NCI-H2029 treated with DMSO at 0.1 percent for 48 hours (cell line): ENCODE measurements around the gene ATP11A.

Experiments used
- DNase-seq: peaks from one replicate; lab custom pipeline; 2025; lab: John Stamatoyannopoulos, UW

ATP11A gene

DNA sequence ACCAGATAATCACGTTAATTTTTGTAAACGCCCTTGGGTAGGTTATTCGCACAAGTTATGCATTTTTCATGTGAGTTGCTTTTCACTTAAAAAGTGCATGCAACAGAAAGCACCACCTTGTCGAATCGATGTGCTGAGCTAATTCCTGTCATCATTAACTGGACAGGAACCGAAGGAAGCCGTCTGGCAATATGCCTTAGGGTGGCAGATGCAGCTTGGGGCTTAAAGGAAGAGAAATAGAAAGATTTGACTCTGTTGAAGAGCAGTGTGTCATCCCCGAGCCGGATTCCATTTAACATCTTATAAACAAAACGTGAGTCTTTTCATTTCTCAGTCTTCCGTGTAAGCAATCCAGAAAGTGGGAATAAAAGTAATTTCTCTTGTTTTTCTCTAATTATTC, 70.0 kb downstream of the ATP11A start:
- DNase-seq, result no peak

- DNase-seq, result no peak
Measured at GRCh38 chr13:112760435-112760834, 70.6 kb downstream of the ATP11A start.

DNA sequence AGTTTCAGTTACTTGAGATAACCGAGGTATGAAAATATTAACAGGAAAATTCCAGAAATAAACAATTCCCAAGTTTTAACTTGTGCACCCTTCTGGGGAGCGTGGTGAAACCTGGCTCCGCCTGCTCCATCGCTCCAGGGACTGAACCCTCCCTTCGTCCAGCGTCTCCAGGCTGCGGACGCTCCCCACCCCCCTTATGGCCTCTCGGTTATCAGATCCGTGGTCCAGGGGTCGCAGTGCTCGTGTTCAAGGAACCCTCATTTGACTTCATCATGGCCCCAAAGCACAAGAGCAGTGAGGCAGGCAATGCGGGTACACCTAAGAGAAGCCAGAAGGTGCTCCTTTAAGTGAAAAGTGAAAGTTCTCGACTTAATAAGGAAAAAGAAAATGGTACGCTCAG, 71.1 kb downstream of the ATP11A start:
- no peak for DNase-seq

DNA sequence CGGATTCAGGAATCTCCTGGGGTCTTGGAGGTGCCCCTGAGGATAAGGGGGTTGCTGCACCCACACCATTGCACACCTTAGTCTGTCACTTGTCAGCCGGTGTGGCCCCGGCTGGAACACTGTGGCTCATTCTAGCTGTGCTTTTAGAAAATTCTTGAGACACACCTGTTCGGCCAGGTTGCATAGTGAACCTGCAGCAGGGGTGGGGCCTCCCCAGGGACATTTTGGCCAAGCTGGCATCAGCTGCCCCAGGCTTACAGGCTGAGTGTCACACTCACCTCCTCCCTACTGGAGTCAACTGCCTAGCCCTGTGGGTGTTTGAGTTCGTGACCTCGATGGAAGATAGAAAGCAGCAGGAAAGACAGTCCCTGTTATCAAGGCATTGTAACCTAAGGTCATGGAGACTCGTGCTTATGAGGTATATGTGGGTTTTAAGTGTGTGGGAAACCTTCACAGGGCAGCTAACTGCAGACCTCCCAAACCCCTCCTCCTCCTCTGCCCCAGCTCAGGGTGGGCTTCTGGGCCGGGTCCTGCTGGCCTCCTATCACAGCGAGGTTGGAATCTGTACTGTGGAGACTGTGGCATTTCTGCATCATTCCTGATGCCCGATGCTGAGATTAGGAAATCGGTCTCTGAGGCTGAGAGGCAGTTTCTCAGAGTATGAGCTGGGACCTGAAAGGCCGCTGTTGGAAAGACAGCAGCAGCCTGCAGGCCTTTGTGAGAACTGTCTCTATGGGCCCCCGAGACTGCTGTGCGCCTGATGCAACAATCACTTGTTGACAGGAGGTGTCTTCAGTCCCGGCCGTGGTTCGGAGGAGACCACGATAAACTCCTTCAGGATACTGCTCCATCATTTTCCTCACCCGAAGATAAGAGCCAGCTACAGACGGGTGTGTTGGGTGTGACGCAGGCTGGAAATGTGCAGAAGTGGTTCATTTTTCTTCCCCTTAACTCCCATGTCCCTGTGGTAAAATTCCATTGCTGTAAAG, 72.2 kb downstream of the ATP11A start:
- no peak for DNase-seq

DNA sequence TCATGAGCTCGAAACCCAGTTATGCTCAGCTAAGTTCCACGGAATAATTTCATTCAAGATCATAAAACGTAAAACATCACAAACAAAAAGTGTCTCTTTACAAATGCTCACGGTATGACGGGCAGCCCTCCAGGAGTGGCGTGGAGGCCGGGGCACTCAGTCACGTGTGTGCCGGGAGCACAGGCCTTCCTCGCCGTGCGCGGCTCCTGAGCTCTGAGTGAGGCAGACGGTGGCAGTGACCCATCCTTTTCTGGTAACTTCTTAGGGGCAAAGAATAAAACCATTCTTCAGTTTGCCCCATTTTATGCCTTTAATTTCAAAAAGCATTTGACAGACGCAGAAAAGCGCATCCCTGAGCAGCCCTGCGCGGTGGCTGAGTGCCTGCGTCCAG, 72.8 kb downstream of the ATP11A start:
- DNase-seq, result no peak

DNA sequence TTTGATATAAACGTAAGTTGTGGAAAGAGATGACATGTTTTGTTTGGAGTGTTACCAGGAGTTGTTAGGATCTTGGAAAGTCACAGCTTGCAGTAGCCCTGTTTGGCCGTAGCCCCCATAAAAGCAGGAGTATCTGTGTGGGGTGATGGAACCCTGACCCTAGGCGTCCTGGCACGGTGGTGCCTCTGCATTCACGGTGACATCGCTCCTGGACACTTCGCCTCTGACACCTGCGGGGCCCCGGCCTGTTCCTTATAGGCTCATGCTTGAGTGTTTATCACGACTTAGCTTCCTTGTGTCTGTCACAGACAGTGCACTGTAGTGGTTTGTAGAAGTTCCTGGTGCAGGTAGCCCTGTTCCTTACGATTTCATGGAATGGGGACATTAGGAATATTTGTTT, 74.2 kb downstream of the ATP11A start:
- no peak for DNase-seq

GRCh38 chr13:112764864-112765561, 75.2 kb downstream of the ATP11A start:
- DNase-seq, result no peak

GRCh38 chr13:112765731-112766130, 75.9 kb downstream of the ATP11A start:
- DNase-seq, result no peak

- DNase-seq, result no peak
Measured at GRCh38 chr13:112766336-112766735, 76.5 kb downstream of the ATP11A start.

DNA sequence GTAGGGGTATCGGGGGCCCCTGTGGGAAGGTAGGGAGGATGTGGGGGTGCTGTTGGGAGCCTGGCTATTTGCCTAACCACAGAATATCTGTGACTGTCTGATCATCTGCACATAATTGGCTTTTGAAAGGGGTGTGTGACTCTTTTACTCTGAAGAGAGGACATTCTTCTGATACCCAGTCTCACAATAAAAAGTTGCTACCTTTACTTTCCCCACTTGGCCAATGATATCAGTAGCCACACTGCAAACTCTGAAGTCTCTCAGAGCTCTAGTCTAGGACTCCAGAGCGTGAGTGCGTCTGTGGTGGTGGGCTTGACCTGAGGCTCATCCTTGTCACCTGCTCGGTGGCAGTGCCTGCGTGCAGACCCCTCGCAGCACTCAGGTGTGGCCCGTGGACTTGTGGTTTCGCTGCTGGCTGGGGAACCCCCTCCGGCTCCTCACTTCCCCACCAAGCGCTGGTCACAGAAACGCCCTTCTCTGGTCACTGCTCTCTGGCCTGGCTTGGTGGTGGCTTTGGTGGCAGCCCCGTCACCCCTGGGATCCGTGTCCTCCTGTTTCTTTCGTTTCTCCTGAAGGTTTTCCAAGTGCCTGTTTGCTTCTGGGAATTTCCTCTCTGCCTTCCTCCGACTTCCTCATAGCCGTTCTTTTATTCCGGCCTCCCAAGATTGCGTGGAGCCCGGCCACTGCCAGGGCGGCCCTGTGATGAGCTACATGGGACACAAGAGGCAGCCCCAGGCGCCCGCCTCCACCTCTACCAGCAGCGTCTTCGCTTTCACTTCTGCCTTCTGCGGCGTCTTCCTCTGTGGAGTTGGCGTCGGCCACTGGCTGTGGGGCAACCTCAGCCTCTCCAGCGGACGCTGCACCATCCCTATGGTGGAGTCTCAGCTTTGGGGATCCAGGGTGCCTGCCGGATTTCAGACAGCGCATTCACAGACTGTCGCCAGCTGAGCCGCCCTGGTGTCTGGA, 78.0 kb downstream of the ATP11A start:
- no peak for DNase-seq

- no peak for DNase-seq
Measured at GRCh38 chr13:112768795-112769481, 79.1 kb downstream of the ATP11A start.

GRCh38 chr13:112769615-112770014, 79.8 kb downstream of the ATP11A start:
- DNase-seq, result no peak

DNA sequence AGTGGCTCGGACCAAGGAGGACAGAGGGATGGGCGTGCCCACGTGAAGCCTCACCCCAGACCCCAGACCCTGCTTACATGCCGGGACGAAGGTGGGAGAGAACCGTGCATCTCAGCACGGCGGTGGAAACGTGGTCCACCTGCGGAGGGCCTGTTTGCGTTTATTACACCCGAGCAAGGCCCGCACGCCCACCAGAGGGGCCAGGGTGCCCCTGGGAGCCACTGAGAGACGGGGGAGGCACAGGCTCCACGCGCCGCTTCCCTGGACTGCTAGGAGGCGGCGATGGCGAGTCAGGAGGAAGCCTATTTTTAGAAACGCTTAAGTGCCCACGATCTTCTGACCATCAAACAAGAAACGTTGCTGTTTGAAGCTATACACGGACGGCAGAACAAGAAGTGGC, 80.7 kb downstream of the ATP11A start:
- no peak for DNase-seq

DNA sequence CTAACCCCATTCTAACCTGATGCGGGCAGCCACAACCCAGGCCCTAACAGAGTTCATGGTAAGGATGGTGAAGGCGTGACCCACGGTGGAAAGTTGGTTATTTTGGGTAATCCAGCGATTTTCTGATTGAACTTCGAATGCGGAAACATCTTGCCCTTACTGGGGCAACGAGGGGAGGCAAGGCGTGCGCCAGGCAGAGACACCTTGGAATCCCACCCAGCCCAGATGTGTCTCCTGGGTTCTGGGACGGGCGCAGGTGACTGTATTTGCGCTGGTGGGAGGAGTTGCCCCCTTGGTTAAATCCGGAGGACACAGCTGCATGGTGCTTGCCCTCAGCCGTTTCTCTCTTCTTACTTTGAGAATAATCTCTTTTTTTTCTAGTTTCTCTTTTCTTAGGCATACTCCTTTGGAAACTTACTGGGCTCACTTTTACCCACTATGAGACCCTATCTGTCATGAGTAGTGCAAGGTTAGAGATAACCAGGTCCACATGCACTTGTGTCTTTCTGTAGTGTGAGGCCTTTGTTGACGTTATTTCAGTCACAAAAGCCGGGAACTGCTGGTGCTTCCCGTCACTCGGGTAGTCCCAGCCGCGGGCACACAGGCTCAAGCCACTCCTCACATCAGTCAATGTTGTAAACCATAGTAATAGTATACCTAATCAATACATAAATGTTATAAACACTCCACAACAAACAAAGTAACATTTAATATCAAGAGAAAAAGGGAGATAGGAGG, 81.5 kb downstream of the ATP11A start:
- DNase-seq, result no peak

DNA sequence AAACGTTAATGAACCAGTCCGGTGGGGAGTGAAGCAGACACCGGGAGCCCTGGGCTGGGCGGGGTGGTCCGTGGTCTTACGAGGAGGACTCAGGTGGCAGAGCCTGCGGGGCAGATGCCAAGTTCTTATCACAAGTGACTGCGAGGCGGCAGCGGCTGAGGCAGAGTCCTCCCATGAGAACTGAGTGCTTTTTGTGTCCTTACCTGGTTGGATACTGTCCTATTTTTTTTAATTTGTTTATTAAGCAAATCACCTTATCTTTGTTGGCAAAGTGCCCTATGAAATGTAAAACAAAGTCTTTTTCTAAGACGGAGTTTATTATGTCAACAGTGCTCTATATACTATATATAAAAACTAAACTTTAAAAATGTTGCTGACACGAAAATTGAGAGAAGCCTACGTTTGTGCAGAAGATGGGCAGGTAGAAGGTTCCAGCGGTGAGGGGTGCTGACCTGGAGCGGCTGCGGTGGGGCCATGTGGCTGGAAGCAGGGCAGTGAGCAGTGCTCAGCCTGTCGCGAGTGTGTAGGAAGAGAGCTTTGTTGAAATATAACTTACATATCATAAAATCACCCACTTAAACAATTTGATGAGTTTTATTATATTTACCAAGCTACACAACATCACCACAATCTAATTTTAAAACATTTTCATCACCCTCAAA, 82.2 kb downstream of the ATP11A start:
- no peak for DNase-seq

- no peak for DNase-seq
Measured at GRCh38 chr13:112772539-112772909, 82.7 kb downstream of the ATP11A start.

DNA sequence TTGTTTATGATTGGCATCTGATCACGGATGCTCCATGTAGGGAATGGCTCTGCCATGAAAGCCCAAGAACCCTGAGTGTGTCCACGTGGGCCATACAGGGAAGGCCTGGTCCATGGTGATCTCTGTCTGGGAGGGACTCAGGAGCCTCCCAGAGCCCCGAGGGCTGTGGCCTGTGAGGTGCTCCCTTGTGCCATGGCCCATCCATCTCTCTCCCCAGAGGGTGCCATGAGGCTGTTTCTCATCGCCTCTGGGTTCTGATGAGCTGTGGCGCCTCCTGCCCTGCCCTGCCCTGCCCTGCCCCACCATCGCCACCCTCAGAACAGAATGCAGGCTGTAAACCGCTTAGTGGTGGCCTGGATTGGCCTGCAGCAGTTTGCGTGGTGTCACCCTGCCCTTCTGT, 83.1 kb downstream of the ATP11A start:
- no peak for DNase-seq

- no peak for DNase-seq
Measured at GRCh38 chr13:112773601-112774447, 84.0 kb downstream of the ATP11A start.

GRCh38 chr13:112774448-112774792, 84.6 kb downstream of the ATP11A start:
- no peak for DNase-seq
